NCI-H526 (cell line): Measurements from ENCODE around the gene GPR135.

Experiments
- DNase-seq, 2 experiments: peaks; one replicate each; lab custom pipeline; 2025; lab: John Stamatoyannopoulos, UW

The GPR135 gene, protein sequence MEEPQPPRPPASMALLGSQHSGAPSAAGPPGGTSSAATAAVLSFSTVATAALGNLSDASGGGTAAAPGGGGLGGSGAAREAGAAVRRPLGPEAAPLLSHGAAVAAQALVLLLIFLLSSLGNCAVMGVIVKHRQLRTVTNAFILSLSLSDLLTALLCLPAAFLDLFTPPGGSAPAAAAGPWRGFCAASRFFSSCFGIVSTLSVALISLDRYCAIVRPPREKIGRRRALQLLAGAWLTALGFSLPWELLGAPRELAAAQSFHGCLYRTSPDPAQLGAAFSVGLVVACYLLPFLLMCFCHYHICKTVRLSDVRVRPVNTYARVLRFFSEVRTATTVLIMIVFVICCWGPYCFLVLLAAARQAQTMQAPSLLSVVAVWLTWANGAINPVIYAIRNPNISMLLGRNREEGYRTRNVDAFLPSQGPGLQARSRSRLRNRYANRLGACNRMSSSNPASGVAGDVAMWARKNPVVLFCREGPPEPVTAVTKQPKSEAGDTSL

DNA sequence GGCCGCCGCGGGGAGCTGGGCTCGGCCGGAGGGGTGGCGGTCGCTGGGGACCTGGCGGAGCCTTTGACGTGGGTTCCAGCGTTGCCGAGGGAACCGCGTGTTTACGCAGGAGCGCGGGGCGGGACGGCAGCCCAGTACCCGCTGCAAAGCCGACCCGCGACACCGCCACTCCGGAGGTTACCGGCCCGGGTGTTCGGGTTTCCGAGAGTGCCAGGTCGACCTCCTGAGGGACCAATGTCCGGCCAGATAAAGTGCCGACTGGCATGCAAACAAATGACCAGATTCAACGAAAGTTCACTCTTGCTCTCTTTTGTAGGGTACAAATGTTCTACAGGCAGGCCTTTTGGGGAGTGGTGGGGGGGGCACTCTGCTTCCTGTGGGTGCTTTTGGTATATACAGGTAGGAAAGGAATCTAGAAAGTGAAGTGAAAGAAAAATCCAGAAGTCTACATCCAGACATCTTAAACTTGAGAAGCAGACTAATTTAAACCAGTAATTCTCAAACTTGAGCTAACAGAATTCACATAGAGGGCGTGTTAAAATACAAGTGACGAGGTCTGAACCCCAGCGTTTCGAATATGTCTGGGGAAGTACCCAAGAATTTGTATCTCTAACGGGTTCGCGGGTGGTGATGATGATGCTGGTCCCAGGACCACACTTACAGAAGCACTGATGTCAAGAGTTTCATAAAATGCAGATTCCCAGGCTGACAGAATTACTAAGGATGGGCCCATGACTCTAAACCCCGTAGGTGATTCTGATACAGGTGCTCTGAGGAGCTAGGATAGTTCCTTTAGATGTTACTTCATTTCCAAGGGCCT lies at the start of gene GPR135:
Gene GPR135 (minus strand): TSS at position 65 of the 820 bp plus-strand sequence. CDS start 154 bp downstream, outside the sequence.
- DNase-seq: peak in 1 of 2 experiments; percentile 82

DNA sequence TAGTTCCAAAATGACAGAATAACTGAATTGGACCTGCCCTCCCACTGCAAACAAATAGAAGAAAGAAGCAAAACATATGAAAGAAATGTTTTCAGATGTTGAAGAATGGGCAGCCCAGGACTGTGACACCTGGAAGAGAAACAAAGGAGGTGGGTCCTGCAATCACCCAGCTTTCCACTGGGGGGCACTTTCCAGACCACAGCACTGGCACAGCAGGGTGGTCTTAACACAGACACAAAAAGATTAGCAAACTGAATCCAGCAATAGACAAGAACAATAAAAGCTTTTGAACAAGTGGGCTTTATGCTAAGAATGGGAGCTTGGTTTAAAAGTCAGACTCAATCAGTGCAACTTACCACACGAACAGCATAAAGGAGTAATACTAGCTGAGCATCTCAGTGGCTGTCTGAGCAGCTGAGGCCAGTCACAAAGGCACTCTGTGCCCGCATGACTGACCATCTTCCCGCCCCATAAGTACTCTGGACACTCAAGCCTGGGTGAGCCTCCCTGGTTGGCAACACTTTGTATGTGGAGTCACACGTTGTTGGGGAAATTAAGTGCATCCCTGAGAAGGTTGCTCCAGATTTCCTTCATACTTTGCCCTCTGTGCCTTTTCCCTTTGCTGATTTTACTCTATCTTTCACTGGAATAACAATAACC lies 46.9 kb upstream of the GPR135 start:
- DNase-seq: peak in 1 of 2 experiments; percentile 62

DNA sequence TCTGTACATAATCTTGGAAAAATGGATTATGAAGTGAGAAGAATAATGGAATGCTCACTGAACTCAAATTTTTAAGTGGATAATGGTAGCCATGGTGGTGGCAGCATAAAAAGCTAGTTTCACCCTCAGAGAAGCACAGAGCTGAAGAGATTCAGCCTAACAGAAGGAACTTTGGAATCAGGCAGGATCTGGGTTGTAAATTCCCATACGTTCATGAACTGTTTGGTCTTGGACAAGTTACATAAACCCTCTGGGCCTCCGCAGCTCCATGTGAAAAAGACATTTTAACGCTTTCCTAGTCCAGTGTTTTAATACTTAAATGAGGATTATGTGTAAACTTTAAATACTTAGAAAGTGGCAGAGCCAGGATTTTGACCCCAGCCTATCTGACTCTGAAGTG lies 45.8 kb upstream of the GPR135 start:
- no peak for DNase-seq

DNA sequence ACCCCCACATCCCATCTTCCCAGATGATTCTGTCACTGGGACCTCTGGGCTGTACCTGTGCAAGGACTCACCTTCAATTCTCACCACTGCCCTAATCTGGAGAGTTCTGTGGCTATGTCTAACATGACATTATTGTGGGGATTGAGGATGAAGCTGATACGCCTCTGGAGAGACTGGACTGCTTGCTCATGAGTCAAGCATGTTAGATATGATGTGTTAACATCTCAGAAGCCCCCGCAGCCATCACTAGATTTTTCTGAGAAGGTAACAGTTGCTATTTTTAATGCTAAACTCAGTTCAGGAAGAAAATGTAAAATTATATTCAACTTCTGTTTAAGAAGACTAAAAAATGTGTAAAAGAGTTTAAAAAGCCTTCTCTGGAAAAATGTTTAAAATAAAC lies 44.8 kb upstream of the GPR135 start:
- no peak for DNase-seq

DNA sequence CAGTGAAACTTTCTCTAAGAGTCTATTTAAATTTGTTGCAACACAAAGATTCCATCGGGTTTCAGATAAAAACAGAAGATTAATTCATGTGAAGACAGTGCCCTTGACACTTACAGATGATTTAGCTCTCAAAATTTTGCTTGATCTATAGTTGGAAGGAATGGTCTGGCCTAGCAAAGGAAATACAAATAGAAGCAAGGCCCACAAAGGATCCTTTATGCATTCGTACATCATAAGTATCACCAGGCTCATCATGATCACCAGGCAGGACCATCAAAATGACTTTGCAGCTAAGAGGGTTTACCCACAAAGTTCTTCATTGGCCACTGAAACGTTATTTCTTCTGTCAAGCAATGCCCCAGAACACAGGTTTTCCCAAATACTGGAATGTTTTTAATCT lies 43.9 kb upstream of the GPR135 start:
- DNase-seq: no peak

DNA sequence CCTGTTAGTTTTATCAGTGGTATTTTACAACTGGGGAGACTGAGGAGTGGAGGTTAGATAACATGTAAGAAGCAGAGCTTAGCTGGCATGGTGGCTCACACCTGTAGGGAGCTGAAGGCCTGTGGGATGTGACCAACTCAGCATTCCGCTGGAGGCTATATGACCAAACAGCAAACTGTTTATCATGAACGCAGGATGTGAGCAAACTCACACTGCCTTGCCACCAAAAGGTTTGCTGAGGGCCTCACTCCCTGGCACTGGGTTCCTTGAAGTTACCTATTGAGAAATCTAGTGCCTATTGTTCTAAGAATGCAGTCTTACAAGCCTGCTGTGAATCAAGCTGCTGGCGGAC lies 42.5 kb upstream of the GPR135 start:
- DNase-seq: no peak

DNA sequence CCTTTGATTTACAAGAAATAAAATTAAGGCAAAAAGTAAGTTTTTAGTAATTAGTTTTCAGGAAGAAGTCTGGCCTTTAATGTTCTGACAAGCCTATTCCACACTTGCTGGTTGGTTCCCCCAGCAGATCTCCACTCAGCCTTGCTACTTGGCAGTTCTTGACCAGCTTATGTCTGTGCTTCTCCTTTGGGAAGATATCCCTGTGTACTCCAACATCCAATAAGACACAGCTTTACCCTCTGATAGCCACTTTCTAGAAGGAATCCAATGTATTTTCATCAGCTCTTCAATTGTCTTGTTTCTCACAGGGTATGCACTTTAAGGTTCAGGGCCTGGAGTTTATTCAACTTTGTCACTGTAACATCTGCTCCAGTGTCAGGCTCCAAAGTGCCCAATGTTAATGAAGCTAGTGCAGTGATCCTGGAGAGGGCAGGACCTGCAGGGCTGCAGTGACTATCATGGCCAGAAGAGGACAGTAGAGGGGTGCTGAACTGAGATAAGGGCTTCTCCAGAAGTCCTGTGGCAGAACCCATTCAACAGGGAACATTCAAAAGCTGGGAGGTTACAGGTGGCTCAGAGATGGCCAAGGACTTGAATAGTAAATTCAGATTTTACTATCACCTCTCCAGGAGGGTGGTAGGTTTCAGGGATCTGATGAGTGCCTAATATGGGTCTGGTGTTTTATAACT lies 42.0 kb upstream of the GPR135 start:
- DNase-seq: peak; percentile 49 to 86

DNA sequence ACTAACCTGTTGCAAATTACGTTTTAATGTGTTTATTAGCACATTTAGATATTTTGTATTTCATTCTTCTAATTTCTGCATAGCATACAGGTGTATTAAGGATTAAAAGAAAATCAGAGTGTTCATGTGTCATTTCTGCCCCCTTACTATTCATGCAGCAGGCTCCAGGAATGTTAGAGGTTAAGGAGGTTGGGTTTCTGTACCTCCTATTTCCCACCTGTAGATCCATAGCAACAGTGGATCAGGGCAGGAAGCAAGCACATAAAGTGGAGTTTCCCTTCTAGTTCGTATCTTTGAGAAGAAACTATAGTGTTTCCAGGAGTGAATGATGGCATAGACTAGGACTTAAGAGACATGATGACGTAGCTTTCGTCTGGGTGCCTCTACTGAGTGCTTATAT lies 38.1 kb upstream of the GPR135 start:
- no peak for DNase-seq

DNA sequence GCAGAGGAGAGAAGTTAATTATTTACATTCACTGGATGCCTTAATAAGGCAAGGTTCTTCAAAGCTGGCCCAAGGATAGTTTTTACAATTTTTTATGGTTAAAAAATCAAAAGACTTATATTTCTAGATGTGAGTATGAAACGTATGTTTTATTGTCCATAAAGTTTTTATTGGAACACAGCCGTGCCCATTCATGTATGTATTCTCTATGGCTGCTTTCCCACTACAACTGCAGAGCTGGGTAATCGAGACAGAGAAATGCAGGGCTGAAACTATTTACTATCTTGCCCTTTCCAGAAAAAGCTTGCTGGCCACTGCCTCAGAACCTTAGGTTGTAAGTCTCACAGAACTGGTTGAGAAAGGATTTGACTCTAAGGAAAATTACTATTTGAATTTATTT lies 35.6 kb upstream of the GPR135 start:
- DNase-seq: no peak

DNA sequence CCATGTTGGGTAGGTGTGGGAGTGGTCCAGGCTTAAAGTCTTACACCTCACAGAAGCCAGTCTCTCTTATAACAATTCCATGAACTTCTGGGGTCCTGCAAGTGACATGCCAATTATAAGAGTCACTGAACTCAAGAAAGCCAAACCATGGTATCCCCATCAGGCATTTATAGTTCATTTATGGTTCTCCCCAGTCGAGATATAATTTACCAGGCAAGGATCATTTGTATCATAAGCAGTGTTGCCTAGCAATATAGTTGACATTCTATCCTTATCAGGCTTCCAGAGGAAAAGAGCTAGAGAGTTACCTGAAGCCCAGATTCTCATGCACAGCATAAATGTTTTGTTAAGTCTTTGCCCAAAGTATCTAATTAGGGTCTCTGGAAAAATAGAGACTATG lies 27.2 kb upstream of the GPR135 start:
- no peak for DNase-seq

DNA sequence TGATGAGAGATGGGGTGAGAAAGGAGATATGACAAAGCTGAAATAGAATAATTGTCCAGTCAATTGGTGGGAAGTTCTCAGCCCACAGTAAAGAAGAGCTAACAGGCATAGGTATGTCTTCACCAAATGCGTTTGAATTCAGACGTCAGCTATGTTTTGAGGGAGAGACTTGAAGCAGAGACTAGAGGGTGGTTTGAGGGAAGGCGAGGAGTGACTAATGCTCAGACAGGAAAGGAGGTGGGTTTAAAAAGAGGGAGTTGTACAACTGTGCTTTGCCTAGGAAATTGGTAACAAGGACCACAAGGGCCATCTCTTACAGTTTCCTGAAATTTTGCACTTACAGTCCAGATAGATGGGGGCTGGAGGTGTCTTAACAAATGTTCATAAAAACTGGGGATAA lies 25.6 kb upstream of the GPR135 start:
- DNase-seq: no peak

DNA sequence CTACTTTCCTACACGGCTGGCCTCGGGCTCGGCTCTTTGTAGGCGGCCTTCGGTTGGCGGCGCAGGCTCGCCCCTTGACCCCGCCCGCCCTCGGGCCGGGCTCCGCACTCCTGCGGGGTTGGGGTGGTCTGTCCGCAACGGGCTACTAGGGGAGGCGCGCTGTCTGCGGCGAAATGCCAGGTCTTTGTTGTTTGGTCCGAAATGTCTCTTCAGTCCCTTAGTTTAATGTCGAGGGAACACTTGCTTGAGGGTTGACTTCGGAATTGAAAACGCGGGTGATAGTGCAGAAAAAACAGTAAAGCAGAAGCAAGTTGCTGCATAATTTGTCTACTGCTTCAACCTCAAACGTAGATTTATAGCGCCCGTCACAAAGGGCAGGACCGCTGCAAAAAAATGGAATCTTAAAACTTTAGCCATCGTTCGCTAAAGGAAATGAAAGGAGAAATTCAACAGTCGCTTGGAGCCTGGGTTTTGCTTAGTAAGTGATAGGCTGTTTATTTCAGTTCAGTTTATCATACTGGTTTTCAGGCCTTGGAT lies 19.5 kb upstream of the GPR135 start:
- peak; percentile 43 to 46 for DNase-seq

DNA sequence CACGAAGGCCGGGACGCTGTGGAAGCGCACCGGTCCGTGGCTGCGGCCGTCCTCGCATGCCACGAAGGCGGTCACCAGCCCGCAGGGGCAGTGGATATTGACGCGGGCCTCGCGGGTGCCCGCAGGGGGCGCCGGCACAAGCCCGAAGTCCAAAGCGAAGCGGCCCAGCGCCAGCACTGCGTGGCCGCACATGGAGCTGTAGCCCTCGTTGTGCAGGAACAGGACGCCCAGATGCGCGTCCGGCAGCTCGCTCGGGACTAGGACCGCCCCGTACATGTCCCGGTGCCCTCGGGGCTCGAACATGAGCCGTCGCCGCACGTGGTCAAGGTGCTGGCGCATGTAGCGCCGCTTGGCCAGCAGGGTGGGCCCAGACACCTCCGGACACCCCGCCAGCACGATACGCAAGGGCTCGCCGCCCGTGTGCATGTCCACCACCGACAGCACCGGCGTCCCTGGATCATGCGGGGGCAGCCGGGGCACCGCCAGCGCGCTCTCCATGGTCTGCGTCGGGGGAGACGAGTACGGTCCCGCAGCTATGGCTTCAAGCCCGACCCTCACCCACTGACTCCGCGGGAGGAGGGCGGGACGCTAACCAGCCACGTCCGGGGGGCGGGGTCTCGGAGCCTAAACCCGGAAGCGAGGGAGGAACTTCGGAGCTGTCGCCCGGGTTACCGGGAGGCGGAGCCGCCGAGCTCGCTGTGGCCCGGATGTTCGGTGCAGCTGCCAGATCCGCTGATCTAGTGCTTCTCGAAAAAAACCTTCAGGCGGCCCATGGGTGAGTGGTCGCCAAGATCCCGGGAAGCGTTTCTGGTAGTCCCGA lies 18.8 kb upstream of the GPR135 start, which contains the start of the genes JKAMP and L3HYPDH:
Gene JKAMP (plus strand): TSS at position 699 of the 820 bp plus-strand sequence. CDS start 73 bp downstream, at position 772.
Gene L3HYPDH (minus strand): TSS at position 590 of the 820 bp plus-strand sequence. CDS start 92 bp downstream, at position 498.
- DNase-seq: peak; percentile 93 to 99

DNA sequence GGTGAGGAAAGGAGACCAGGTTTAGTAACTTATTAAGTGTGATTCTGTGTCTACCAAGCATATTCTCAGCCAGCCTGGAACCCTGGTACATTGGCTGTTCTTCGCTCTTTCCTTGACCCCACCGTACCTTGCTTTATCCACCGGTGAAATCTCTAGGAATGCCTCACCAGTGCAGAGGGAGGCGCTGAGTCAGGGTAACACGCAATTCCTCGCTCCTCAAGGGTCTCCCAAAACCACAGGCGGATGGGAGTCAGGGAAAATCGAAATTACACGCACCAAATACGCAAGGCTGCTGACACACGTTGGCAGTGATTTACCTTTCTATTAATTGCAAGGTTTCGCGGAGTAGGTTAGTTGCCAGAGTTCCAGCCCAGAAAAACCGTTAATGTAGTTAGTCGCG lies 18.2 kb upstream of the GPR135 start:
- peak in 1 of 2 experiments; percentile 46 for DNase-seq

DNA sequence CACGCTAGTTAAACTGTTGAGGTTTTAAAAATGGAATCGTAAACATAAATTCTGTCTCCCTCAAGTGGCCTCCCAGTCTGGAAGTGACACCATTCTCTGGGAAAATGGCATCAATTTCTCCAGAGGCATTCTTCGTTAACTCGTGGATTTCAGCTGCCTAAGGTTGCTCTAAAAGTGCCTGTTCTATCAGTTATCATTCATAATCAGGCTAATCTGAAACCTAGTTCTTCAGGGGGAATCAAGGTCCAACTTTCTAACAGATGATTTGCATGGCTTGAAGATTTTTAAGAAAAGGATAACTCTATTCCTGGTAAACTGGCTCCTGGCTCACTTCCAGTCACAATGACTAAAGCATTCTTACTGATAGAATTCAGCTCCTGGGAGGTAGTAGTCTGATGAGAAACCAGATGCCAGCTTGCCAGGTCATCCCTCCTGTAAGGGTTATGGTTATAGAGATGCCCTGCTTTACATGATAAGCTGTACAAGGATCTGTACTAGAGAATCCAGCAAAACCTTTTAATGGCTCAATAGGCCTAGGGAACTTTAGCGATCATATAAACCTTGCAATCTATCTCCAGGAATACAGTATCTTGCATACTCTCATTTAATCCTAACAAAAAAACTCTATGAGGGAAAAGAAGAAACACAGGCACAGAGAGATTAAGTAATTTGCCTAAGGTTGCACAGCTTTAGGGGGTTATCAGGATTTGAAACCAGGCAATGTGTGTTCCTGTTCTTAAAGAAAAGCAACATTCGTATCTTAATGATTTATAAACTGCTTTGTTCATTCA lies 17.6 kb upstream of the GPR135 start:
- peak in 1 of 2 experiments; percentile 20 for DNase-seq

DNA sequence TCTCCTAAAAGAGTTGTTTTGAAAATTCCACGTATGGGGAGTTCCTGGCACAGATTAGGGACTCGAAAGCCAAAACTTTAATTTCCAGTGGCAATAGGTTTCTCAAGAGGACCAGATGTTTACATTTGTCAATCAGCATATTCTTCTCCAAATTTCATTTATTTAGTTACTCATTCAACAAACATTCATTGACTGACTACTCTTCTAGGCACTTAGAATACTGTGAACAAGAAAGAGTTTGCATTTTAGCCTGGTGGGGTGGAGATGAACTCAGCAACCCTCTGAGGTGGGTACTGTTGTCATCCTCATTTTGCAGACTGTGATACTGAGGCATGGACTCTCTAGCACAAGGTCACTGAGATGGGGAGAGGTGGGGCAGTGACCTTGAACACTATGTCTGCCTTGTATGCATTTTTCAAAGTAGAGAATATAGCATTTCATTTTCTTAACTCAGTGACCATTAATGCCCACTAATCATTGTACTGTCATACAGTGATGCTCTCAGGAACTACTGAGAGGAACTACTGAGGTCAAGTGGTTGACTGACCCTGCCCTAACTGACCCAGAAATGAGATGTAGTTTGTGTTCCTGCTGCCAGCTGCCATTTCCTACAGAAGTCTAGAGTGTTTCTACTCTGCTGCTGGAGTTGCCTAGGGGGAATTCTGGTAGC lies 16.8 kb upstream of the GPR135 start:
- DNase-seq: no peak

DNA sequence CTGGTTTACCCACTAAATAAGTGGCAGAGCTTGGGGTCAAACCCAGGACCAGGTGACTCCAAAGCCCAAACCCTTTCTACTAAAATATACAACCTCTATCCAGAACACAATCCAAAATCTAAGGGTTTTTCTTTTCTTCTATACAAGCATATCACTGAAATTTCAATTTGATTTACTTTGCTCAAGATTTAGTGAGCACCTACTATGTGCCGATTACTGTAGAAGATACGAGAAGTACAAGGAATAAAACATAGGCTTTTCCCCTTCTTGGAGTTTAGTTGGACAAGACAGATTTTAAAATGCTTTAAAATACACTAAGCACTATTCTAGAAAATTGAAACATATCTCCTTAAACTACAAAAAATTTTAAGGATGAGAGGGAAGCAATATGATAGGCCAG lies 16.2 kb upstream of the GPR135 start:
- no peak for DNase-seq

DNA sequence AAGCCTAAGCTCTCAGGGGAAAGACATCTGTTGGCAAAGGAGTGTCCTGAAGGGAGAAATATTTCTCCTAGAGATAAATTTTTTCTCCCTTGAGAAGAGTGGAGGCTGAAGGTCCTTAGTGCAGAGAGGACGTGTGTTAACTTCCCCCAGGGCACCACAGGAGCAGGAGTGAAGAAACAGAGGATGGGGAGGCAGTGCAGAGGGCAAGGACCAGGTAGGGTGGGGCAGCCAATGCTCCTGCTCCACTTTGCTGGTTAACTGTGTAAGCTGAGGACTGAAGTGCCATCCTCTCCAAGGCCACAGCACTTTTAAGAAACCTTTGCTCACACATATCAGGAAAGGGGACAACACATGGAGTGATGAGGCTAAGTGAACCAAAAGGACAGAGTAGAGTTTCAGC lies 15.0 kb upstream of the GPR135 start:
- no peak for DNase-seq

DNA sequence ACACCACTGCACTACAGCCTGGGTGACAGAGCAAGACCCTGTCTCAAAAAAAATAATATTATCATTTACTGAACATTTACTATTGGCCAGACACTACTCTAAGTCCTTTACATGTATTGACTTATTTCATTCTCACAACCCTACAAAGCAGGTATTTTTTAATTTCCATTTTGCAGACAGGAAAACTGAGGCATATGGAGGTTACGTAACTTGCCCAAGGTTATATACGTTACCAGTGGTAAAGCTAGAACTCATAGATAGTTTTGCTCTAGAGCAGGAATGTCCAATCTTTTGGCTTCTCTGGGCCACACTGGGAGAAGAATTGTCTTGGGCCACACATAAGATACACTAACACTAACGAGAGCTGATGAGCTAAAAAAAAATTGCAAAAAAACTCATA lies 13.4 kb upstream of the GPR135 start:
- DNase-seq: no peak
